Activated T-cell treated with anti-CD3 and anti-CD28 coated beads, Interleukin-2, amount 50 U/mL, for 72 hours (primary cell): ENCODE data around the gene CEP104. TPM values are rescaled to one million over a fixed set of nuclear protein-coding genes. Genes with fewer than 3 reads are reported as not detected.
"Not testable (repeated sequence)": the region's sequence is repeated elsewhere in the genome, so short reads cannot be mapped to it uniquely, and the experiment has no call there.

Experiments
- ATAC-seq, 2 donors: fragments of 150-1000 bp; cut with Tn5 transposase; replicated peaks in 1 of 2; 2 replicates each; pipeline ENCODE4 v1.10.0; 2021; ENCODE audit warnings: moderate library complexity in 2 of 2, mild to moderate bottlenecking in 1 of 2
- DNase-seq, 2 donors: peaks; one replicate each; pipeline ENCODE4 v3.0.0; 2021 to 2022; ENCODE audit warnings: mixed read lengths in 1 of 2
- H3K27ac Mint-ChIP-seq: one replicate; pipeline ENCODE4 v1.8.0; 2022; ENCODE audit warnings: mild to moderate bottlenecking, moderate library complexity, mixed read lengths
- H3K27me3 Mint-ChIP-seq: one replicate; pipeline ENCODE4 v1.8.0; 2022; ENCODE audit warnings: low read depth, mixed read lengths
- H3K36me3 Mint-ChIP-seq, 2 donors: one replicate each; pipeline ENCODE4 v1.8.0; 2022; ENCODE audit warnings: mixed read lengths in 2 of 2, mild to moderate bottlenecking in 1 of 2; ENCODE audit not compliant: insufficient read depth in 2 of 2
- H3K4me1 Mint-ChIP-seq: one replicate; pipeline ENCODE4 v1.8.0; 2022; ENCODE audit warnings: low read depth, mixed read lengths
- H3K4me3 Mint-ChIP-seq, 2 donors: one replicate each; pipeline ENCODE4 v1.8.0; 2022; ENCODE audit warnings: mild to moderate bottlenecking in 2 of 2, mixed read lengths in 2 of 2, moderate library complexity in 2 of 2
- H3K9me3 Mint-ChIP-seq, 2 donors: one replicate each; pipeline ENCODE4 v1.8.0; 2022; ENCODE audit warnings: mixed read lengths in 2 of 2
- total RNA-seq, 2 donors: library from RNA; stranded (reverse); gene quantifications; one replicate each; pipeline ENCODE4 v1.2.3, GENCODE V29; 2022

CEP104 gene
- total RNA-seq, 2 donors from 2014 or later, result 37.4 to 48.1 TPM

- H3K4me1 Mint-ChIP-seq, result no peaks in the 10 kb centered on the region
- ATAC-seq (no peak), DNase-seq (no peak)
- H3K27me3 Mint-ChIP-seq, result no peaks in the 10 kb centered on the region
- H3K27ac Mint-ChIP-seq, result no peak overlapping the region
- no peak overlapping the region for H3K4me3 Mint-ChIP-seq
- H3K36me3 Mint-ChIP-seq, result no peaks in the 10 kb centered on the region
- H3K9me3 Mint-ChIP-seq, result no peaks in the 10 kb centered on the region
These were observed 42.0 kb downstream of the CEP104 start for GRCh38 chr1:3814771-3815561.

- no peaks in the 10 kb centered on the region for H3K27me3 Mint-ChIP-seq
- no peaks in the 10 kb centered on the region for H3K36me3 Mint-ChIP-seq
- ATAC-seq (no peak), DNase-seq (no peak)
- H3K4me1 Mint-ChIP-seq, result no peaks in the 10 kb centered on the region
- no peak overlapping the region for H3K4me3 Mint-ChIP-seq
- no peak overlapping the region for H3K27ac Mint-ChIP-seq
- no peaks in the 10 kb centered on the region for H3K9me3 Mint-ChIP-seq
These were observed 42.9 kb downstream of the CEP104 start for GRCh38 chr1:3814065-3814464.

GRCh38 chr1:3811595-3811911, 45.5 kb downstream of the CEP104 start:
- ATAC-seq, result no peak
- peaks cover 0 to 2% of the 10 kb centered on the region in 2 donors for H3K9me3 Mint-ChIP-seq
- no peak overlapping the region for H3K27ac Mint-ChIP-seq
- H3K4me1 Mint-ChIP-seq, result no peaks in the 10 kb centered on the region
- peaks cover 2% of the 10 kb centered on the region in 2 donors for H3K36me3 Mint-ChIP-seq
- H3K4me3 Mint-ChIP-seq, result no peak overlapping the region
- no peaks in the 10 kb centered on the region for H3K27me3 Mint-ChIP-seq
- no peak for DNase-seq

GRCh38 chr1:3810149-3810761, 46.8 kb downstream of the CEP104 start:
- DNase-seq, H3K27ac Mint-ChIP-seq, ATAC-seq, H3K4me1 Mint-ChIP-seq, H3K27me3 Mint-ChIP-seq, H3K9me3 Mint-ChIP-seq, H3K36me3 Mint-ChIP-seq: not testable (repeated sequence)
- peak overlapping the region in 1 of 2 donors; percentile 30 for H3K4me3 Mint-ChIP-seq

GRCh38 chr1:3809680-3810079, 47.3 kb downstream of the CEP104 start:
- ATAC-seq (no peak), DNase-seq (no peak)
- Mint-ChIP-seq H3K4me1 (no peaks in the 10 kb centered on the region), H3K9me3 (peaks cover 0 to 2% of the 10 kb centered on the region in 2 donors), H3K36me3 (peaks cover 2% of the 10 kb centered on the region in 2 donors), H3K4me3 (no peak overlapping the region), H3K27ac (no peak overlapping the region), H3K27me3 (peaks cover 14% of the 10 kb centered on the region)

- DNase-seq, result no peak
- Mint-ChIP-seq H3K4me1 (no peaks in the 10 kb centered on the region), H3K4me3 (no peak overlapping the region), H3K27ac (no peak overlapping the region), H3K36me3 (peaks cover 2% of the 10 kb centered on the region in 2 donors), H3K27me3 (peaks cover 25% of the 10 kb centered on the region), H3K9me3 (peaks cover 0 to 2% of the 10 kb centered on the region in 2 donors)
- ATAC-seq, result no peak
These were observed 49.2 kb downstream of the CEP104 start for GRCh38 chr1:3807769-3808168.

GRCh38 chr1:3805038-3805437, 52.0 kb downstream of the CEP104 start:
- Mint-ChIP-seq H3K4me3 (peak overlapping the region in 1 of 2 donors; percentile 18), H3K27me3 (peaks cover 46% of the 10 kb centered on the region), H3K9me3 (peaks cover 1 to 2% of the 10 kb centered on the region in 2 donors), H3K27ac (no peak overlapping the region), H3K4me1 (peaks cover 13% of the 10 kb centered on the region), H3K36me3 (peaks cover 2 to 5% of the 10 kb centered on the region in 2 donors)
- no peak for DNase-seq
- no peak for ATAC-seq

- H3K27me3 Mint-ChIP-seq, result peaks cover 46% of the 10 kb centered on the region
- H3K4me1 Mint-ChIP-seq, result peaks cover 13% of the 10 kb centered on the region
- ATAC-seq, H3K9me3 Mint-ChIP-seq, H3K36me3 Mint-ChIP-seq, H3K27ac Mint-ChIP-seq, DNase-seq: not testable (repeated sequence)
- peak overlapping the region in 1 of 2 donors; percentile 37 for H3K4me3 Mint-ChIP-seq
These were observed 52.4 kb downstream of the CEP104 start for GRCh38 chr1:3804627-3804944.

GRCh38 chr1:3803905-3804626, 52.9 kb downstream of the CEP104 start:
- H3K9me3 Mint-ChIP-seq, result peaks cover 1 to 2% of the 10 kb centered on the region in 2 donors
- ATAC-seq (no peak), DNase-seq (no peak)
- peaks cover 46% of the 10 kb centered on the region for H3K27me3 Mint-ChIP-seq
- peak overlapping the region in 1 of 2 donors; percentile 37 for H3K4me3 Mint-ChIP-seq
- H3K4me1 Mint-ChIP-seq, result peaks cover 13% of the 10 kb centered on the region
- peaks cover 4 to 5% of the 10 kb centered on the region in 2 donors for H3K36me3 Mint-ChIP-seq
- peak overlapping the region; percentile 47 for H3K27ac Mint-ChIP-seq

- not testable (repeated sequence) for ATAC-seq, H3K36me3 Mint-ChIP-seq, H3K9me3 Mint-ChIP-seq
- peak overlapping the region; percentile 40 for H3K27ac Mint-ChIP-seq
- peaks cover 43% of the 10 kb centered on the region for H3K27me3 Mint-ChIP-seq
- DNase-seq, result peak in 1 of 2 donors; percentile 17
- peak overlapping the region in 1 of 2 donors; percentile 2 for H3K4me3 Mint-ChIP-seq
- peaks cover 24% of the 10 kb centered on the region for H3K4me1 Mint-ChIP-seq
These were observed 56.2 kb downstream of the CEP104 start for GRCh38 chr1:3800795-3801194.

GRCh38 chr1:3799976-3800685, 56.9 kb downstream of the CEP104 start:
- DNase-seq (no peak), ATAC-seq (no peak)
- H3K9me3 Mint-ChIP-seq, result peaks cover 0 to 1% of the 10 kb centered on the region in 2 donors
- H3K27ac Mint-ChIP-seq, result no peak overlapping the region
- H3K4me1 Mint-ChIP-seq, result peaks cover 28% of the 10 kb centered on the region
- H3K4me3 Mint-ChIP-seq, result no peak overlapping the region
- peaks cover 37% of the 10 kb centered on the region for H3K27me3 Mint-ChIP-seq
- peaks cover 3 to 5% of the 10 kb centered on the region in 2 donors for H3K36me3 Mint-ChIP-seq

- Mint-ChIP-seq H3K27ac (peak within 1 kb of the TSS; percentile 41), H3K4me3 (peak within 1 kb of the TSS; percentile 84 to 94), H3K4me1 (peaks cover 48% of the 10 kb centered on the region), H3K27me3 (peaks cover 10% of the 10 kb centered on the region), H3K9me3 (peaks cover 0 to 1% of the 10 kb centered on the region in 2 donors), H3K36me3 (peaks cover 4 to 6% of the 10 kb centered on the region in 2 donors)
- DNase-seq (peak; percentile 95), ATAC-seq (peak; percentile 96 to 100)
These were observed 60.6 kb downstream of the CEP104 start, which contains the start of gene LRRC47 for GRCh38 chr1:3796215-3797061. LRRC47 (minus strand) TSS chr1:3796498; CDS start chr1:3796476, 22 bp downstream.
